Keratinocyte (primary cell): Measurements from ENCODE around the gene PLAC9.

ENCODE experiments used
- EZH2 ChIP-seq: IDR thresholded peaks from one replicate; pipeline ENCODE4 v1.6.1; 2012; ENCODE audit warnings: inconsistent platforms, mild to moderate bottlenecking, low read length, moderate library complexity
- TF ChIP-seq, protein P1 (sequence below), 3 experiments: IDR thresholded peaks in 1 of 3; conservative IDR thresholded peaks in 1 of 3; optimal IDR thresholded peaks in 1 of 3; 2 replicates in 2 of 3; 3 replicates in 1 of 3; pipeline versions ENCODE3 to v1.5.1; 2011; ENCODE audit warnings: low read length in 3 of 3, mild to moderate bottlenecking in 3 of 3, moderate library complexity in 2 of 3, control low read depth in 1 of 3, inconsistent platforms in 1 of 3; ENCODE audit not compliant: insufficient read depth in 2 of 3; ENCODE audit errors: extremely low read depth in 1 of 3

DNA sequence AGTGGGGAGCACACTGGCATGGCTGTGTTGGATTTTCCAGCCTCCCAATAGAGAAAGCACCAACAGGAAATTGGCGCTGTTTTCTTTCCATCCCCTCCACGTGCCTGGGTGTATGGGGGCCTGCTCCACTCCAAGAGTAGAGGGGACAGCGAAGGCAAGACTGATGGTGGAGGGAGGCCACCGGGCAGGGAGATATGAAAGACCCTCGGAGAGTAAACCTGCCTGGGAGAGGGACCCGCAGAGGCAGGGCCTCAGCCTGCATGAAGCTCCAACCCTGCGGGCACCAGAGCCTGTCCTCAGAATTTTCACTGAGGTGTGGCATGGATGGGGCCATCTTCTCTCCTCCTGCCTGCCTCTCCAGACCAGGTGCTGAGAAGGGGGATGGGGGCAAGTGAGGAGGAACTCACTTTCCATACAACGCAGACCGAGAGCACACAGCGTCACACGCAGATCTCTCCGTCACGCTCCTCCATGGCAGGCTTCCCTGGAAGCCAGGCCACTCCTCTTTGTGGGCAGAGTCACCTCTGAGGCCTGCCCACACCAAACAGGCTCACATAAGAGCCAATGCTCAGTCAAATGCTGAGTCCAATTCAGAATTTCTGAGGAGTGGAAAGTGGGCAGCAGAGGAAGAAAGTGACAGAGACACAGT lies 54.0 kb downstream of the PLAC9 start:
- TF ChIP-seq, protein P1, sequence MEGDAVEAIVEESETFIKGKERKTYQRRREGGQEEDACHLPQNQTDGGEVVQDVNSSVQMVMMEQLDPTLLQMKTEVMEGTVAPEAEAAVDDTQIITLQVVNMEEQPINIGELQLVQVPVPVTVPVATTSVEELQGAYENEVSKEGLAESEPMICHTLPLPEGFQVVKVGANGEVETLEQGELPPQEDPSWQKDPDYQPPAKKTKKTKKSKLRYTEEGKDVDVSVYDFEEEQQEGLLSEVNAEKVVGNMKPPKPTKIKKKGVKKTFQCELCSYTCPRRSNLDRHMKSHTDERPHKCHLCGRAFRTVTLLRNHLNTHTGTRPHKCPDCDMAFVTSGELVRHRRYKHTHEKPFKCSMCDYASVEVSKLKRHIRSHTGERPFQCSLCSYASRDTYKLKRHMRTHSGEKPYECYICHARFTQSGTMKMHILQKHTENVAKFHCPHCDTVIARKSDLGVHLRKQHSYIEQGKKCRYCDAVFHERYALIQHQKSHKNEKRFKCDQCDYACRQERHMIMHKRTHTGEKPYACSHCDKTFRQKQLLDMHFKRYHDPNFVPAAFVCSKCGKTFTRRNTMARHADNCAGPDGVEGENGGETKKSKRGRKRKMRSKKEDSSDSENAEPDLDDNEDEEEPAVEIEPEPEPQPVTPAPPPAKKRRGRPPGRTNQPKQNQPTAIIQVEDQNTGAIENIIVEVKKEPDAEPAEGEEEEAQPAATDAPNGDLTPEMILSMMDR (optimal IDR thresholded peaks at IDR 0.05 in 1 of 3, IDR thresholded peaks at IDR 0.05 in 1 of 3, conservative IDR thresholded peaks at IDR 0.05 in 1 of 3; ENCODE audit: extremely low read depth in 1 of 3, insufficient read depth in 2 of 3, low read length in 3 of 3): no peak
- TF ChIP-seq EZH2: no peak
